GM23338 (cell line): Measurements from ENCODE around the gene MYO1A. TPM values are rescaled to one million over a fixed set of nuclear protein-coding genes. Genes with fewer than 3 reads are reported as not detected.

Experiments
- ATAC-seq: fragments of 200-7000 bp; cut with Tn5 transposase; 3 replicates; pipeline ENCODE4 v1.9.1; 2020
- DNase-seq: peaks from one replicate; pipeline ENCODE4 v3.0.0-alpha.2; 2015; ENCODE audit warnings: low spot score
- H2AFZ ChIP-seq: fragments of 200-600 bp; sonication (generic); 2 replicates; pipeline ENCODE4 v1.8.0; 2016; ENCODE audit warnings: antibody characterized with exemption, mild to moderate bottlenecking, moderate library complexity
- H3F3A ChIP-seq: fragments of 200-600 bp; sonication (generic); replicated peaks from 2 replicates; pipeline ENCODE4 v1.8.0; 2017; ENCODE audit warnings: antibody characterized with exemption, mixed run types, low read depth
- H3K27ac ChIP-seq: fragments of 200-600 bp; sonication (generic); 2 replicates; pipeline ENCODE4 v1.6.1; 2016; ENCODE audit warnings: low read depth
- H3K27me3 ChIP-seq: fragments of 200-600 bp; sonication (generic); 2 replicates; pipeline ENCODE4 v1.8.0; 2016; ENCODE audit warnings: mild to moderate bottlenecking, mixed run types, moderate library complexity; ENCODE audit not compliant: insufficient read depth
- H3K36me3 ChIP-seq: fragments of 200-600 bp; sonication (generic); 2 replicates; pipeline ENCODE4 v1.8.0; 2016; ENCODE audit warnings: mild to moderate bottlenecking; ENCODE audit not compliant: insufficient read depth
- H3K4me1 ChIP-seq: fragments of 200-600 bp; sonication (generic); 2 replicates; pipeline ENCODE4 v1.8.0; 2016; ENCODE audit warnings: mild to moderate bottlenecking, moderate library complexity; ENCODE audit not compliant: insufficient read depth
- H3K4me2 ChIP-seq: fragments of 200-600 bp; sonication (generic); 2 replicates; pipeline ENCODE4 v1.7.1; 2017; ENCODE audit warnings: mixed run types
- H3K4me3 ChIP-seq: fragments of 200-600 bp; sonication (generic); 2 replicates; pipeline ENCODE4 v1.6.1; 2016; ENCODE audit warnings: mixed run types
- H3K79me2 ChIP-seq: fragments of 200-600 bp; sonication (generic); replicated peaks from 2 replicates; pipeline ENCODE4 v1.8.0; 2017; ENCODE audit warnings: mild to moderate bottlenecking; ENCODE audit not compliant: insufficient read depth
- H3K9me2 ChIP-seq: fragments of 200-600 bp; sonication (generic); 2 replicates; pipeline ENCODE4 v1.8.0; 2017; ENCODE audit not compliant: insufficient read depth
- H4K20me1 ChIP-seq: fragments of 200-600 bp; sonication (generic); replicated peaks from 2 replicates; pipeline ENCODE4 v1.8.0; 2017; ENCODE audit warnings: mild to moderate bottlenecking; ENCODE audit not compliant: insufficient read depth
- H3K27ac Mint-ChIP-seq: 2 replicates; pipeline ENCODE4 v1.8.0; 2020; ENCODE audit warnings: inconsistent platforms, mild to moderate bottlenecking, moderate library complexity, mixed read lengths
- H3K27me3 Mint-ChIP-seq: 3 replicates; pipeline ENCODE4 v1.8.0; 2022; ENCODE audit warnings: low read depth, mild to moderate bottlenecking, moderate library complexity, mixed read lengths, inconsistent platforms; ENCODE audit not compliant: insufficient read depth, poor library complexity
- H3K36me3 Mint-ChIP-seq: 3 replicates; pipeline ENCODE4 v1.8.0; 2021; ENCODE audit warnings: low read depth, mild to moderate bottlenecking, inconsistent platforms, moderate library complexity, mixed read lengths
- H3K4me1 Mint-ChIP-seq: 3 replicates; pipeline ENCODE4 v1.8.0; 2020; ENCODE audit warnings: mild to moderate bottlenecking, inconsistent platforms, mixed read lengths
- H3K4me3 Mint-ChIP-seq: 3 replicates; pipeline ENCODE4 v1.8.0; 2021; ENCODE audit warnings: moderate library complexity, mild to moderate bottlenecking, inconsistent platforms, mixed read lengths
- H3K9me3 Mint-ChIP-seq: 3 replicates; pipeline ENCODE4 v1.8.0; 2020; ENCODE audit warnings: moderate library complexity, mild to moderate bottlenecking, inconsistent platforms, mixed read lengths
- CREB1 ChIP-seq: fragments of 250-450 bp; sonication (Bioruptor Pico); IDR thresholded peaks from 2 replicates; pipeline ENCODE4 v1.5.0; 2020; ENCODE audit warnings: low read depth, mild to moderate bottlenecking, moderate library complexity
- ETS1 ChIP-seq: IDR thresholded peaks from 2 replicates; pipeline ENCODE4 v1.6.1; 2016; ENCODE audit warnings: antibody characterized with exemption
- EZH2 ChIP-seq: fragments of 200-600 bp; sonication (generic); IDR thresholded peaks from one replicate; pipeline ENCODE4 v1.8.0; 2017; ENCODE audit warnings: antibody characterized with exemption, mild to moderate bottlenecking, low read depth; ENCODE audit not compliant: unreplicated experiment
- EZH2phosphoT487 ChIP-seq: fragments of 200-600 bp; sonication (generic); IDR thresholded peaks from one replicate; pipeline ENCODE4 v1.8.1; 2018; ENCODE audit warnings: antibody characterized with exemption; ENCODE audit not compliant: unreplicated experiment
- POLR2AphosphoS5 ChIP-seq: IDR thresholded peaks from 2 replicates; pipeline ENCODE4 v1.6.1; 2016; ENCODE audit warnings: antibody characterized with exemption, low read depth
- REST ChIP-seq: IDR thresholded peaks from one replicate; pipeline ENCODE4 v1.6.1; 2018; ENCODE audit warnings: antibody characterized with exemption; ENCODE audit not compliant: unreplicated experiment
- STAT1 ChIP-seq: IDR thresholded peaks from one replicate; pipeline ENCODE4 v1.6.1; 2016; ENCODE audit warnings: antibody characterized with exemption; ENCODE audit not compliant: unreplicated experiment
- ZNF114 ChIP-seq: fragments of 250-450 bp; sonication (Bioruptor Pico); IDR thresholded peaks from 2 replicates; pipeline ENCODE4 v1.5.0; 2020; ENCODE audit warnings: mild to moderate bottlenecking, moderate library complexity
- polyA plus RNA-seq: library from polyadenylated mRNA; unstranded; fragments of >200 nt; fragmentation: Nextera tagmentation; extraction: Ambion mirVana; gene quantifications from 2 replicates; pipeline ENCODE4 v1.2.1, GENCODE V29; 2016
- total RNA-seq: library from RNA; depleted of rRNA; stranded (reverse); fragments of >200 nt; shearing (Covaris generic); gene quantifications from 2 replicates; pipeline ENCODE4 v1.2.3, GENCODE V29; 2014
- TF ChIP-seq, protein P1 (sequence below), 2 experiments: fragments of 200-600 bp in 1 of 2; sonication (generic) in 1 of 2; conservative IDR thresholded peaks; 2 replicates each; pipeline versions ENCODE4 v1.5.1 to v1.6.1; 2016 to 2017; ENCODE audit warnings: antibody characterized with exemption in 2 of 2, low read depth in 2 of 2, mild to moderate bottlenecking in 2 of 2, moderate library complexity in 1 of 2

The MYO1A gene
- total and polyA plus RNA-seq, 2 experiments from 2014 or later = not detected

GRCh38 chr12:57031138-57031725 lies 18.7 kb downstream of the MYO1A start:
- H3K36me3 ChIP-seq = no peaks in the 10 kb centered on the region
- Mint-ChIP-seq H3K27me3 (peaks cover 15% of the 10 kb centered on the region), H3K9me3 (no peaks in the 10 kb centered on the region), H3K27ac (no peak overlapping the region), H3K4me3 (no peak overlapping the region), H3K36me3 (no peaks in the 10 kb centered on the region; the same call in 2 of the 3 replicates), H3K4me1 (peaks cover 27% of the 10 kb centered on the region)
- no peaks in the 10 kb centered on the region for H4K20me1 ChIP-seq
- H3K4me3 ChIP-seq = no peak overlapping the region
- ATAC-seq (peak; percentile 36), DNase-seq (peak; percentile 31)
- H3K79me2 ChIP-seq = no peaks in the 10 kb centered on the region
- H3F3A ChIP-seq = no peaks in the 10 kb centered on the region
- peaks cover 9% of the 10 kb centered on the region; the same call in 1 of the 2 replicates for H3K4me1 ChIP-seq
- no peaks in the 10 kb centered on the region for H3K9me2 ChIP-seq
- H3K27ac ChIP-seq = no peak overlapping the region
- TF ChIP-seq, protein P1, sequence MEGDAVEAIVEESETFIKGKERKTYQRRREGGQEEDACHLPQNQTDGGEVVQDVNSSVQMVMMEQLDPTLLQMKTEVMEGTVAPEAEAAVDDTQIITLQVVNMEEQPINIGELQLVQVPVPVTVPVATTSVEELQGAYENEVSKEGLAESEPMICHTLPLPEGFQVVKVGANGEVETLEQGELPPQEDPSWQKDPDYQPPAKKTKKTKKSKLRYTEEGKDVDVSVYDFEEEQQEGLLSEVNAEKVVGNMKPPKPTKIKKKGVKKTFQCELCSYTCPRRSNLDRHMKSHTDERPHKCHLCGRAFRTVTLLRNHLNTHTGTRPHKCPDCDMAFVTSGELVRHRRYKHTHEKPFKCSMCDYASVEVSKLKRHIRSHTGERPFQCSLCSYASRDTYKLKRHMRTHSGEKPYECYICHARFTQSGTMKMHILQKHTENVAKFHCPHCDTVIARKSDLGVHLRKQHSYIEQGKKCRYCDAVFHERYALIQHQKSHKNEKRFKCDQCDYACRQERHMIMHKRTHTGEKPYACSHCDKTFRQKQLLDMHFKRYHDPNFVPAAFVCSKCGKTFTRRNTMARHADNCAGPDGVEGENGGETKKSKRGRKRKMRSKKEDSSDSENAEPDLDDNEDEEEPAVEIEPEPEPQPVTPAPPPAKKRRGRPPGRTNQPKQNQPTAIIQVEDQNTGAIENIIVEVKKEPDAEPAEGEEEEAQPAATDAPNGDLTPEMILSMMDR (conservative IDR thresholded peaks at IDR 0.05; ENCODE audit: low read depth in 2 of 2) = peak; percentile 15 to 55; a peak in 3 of 4 replicates
- TF ChIP-seq ETS1 (no peak), EZH2phosphoT487 (no peak), REST (no peak), STAT1 (no peak), CREB1 (CRISPR knock-in tag) (no peak), EZH2 (no peak)
- H3K27me3 ChIP-seq = no peaks in the 10 kb centered on the region
- peak overlapping the region; percentile 95 for H2AFZ ChIP-seq
- H3K4me2 ChIP-seq = no peak overlapping the region

- no peak for ATAC-seq
- H3K9me3 Mint-ChIP-seq = no peaks in the 10 kb centered on the region
- TF ChIP-seq REST (no peak), POLR2AphosphoS5 (no peak), ETS1 (no peak), ZNF114 (CRISPR knock-in tag) (no peak)
These were observed 20.5 kb downstream of the MYO1A start for GRCh38 chr12:57029457-57029856.

More at GRCh38 chr12:57029457-57029856, 20.5 kb downstream of the MYO1A start:
- H4K20me1 ChIP-seq = no peaks in the 10 kb centered on the region
- Mint-ChIP-seq H3K36me3 (no peaks in the 10 kb centered on the region; the same call in 2 of the 3 replicates), H3K27ac (no peak overlapping the region), H3K27me3 (peaks cover 15% of the 10 kb centered on the region), H3K4me1 (peaks cover 29% of the 10 kb centered on the region), H3K4me3 (no peak overlapping the region)
- H3K4me3 ChIP-seq = no peak overlapping the region
- H3K4me1 ChIP-seq = peaks cover 9% of the 10 kb centered on the region; the same call in 1 of the 2 replicates
- H3K9me2 ChIP-seq = no peaks in the 10 kb centered on the region
- H3K4me2 ChIP-seq = no peak overlapping the region
- no peak for DNase-seq
- H3F3A ChIP-seq = no peaks in the 10 kb centered on the region
- H3K27ac ChIP-seq = no peak overlapping the region
- H3K27me3 ChIP-seq = no peaks in the 10 kb centered on the region
- no peaks in the 10 kb centered on the region for H3K79me2 ChIP-seq
- H3K36me3 ChIP-seq = no peaks in the 10 kb centered on the region
- H2AFZ ChIP-seq = no peak overlapping the region
